H9 (cell line): ENCODE measurements around the gene ATP1A3. TPM values are rescaled to one million over a fixed set of nuclear protein-coding genes. Genes with fewer than 3 reads are reported as not detected.

Experiments
- DNase-seq: peaks from one replicate; pipeline ENCODE4 v3.0.0-alpha.2; 2017
- H2AFZ ChIP-seq: one replicate; pipeline ENCODE4 v1.6.1; 2013; ENCODE audit warnings: mild to moderate bottlenecking, low read length, control low read depth, moderate library complexity
- H2AK5ac ChIP-seq: 2 replicates; pipeline ENCODE4 v1.6.1; 2013; ENCODE audit warnings: low read length, control low read depth, mixed read lengths; ENCODE audit not compliant: insufficient read length
- H2BK120ac ChIP-seq: one replicate; pipeline ENCODE4 v1.6.1; 2013; ENCODE audit warnings: low read depth, mild to moderate bottlenecking, low read length, control low read depth, inconsistent platforms; ENCODE audit not compliant: poor library complexity, severe bottlenecking
- H2BK12ac ChIP-seq: 2 replicates; pipeline ENCODE4 v1.6.1; 2013; ENCODE audit warnings: low read length, control low read depth, mixed read lengths, low read depth; ENCODE audit not compliant: insufficient read length
- H2BK15ac ChIP-seq: 2 replicates; pipeline ENCODE4 v1.6.1; 2013; ENCODE audit warnings: low read depth, low read length, control low read depth
- H2BK20ac ChIP-seq: one replicate; pipeline ENCODE4 v1.6.1; 2013; ENCODE audit warnings: low read depth, mild to moderate bottlenecking, low read length, control low read depth, inconsistent platforms; ENCODE audit not compliant: poor library complexity, severe bottlenecking
- H2BK5ac ChIP-seq: 2 replicates; pipeline ENCODE4 v1.6.1; 2013; ENCODE audit warnings: low read length, control low read depth, mixed read lengths; ENCODE audit not compliant: insufficient read length
- H3K14ac ChIP-seq: 2 replicates; pipeline ENCODE4 v1.6.1; 2013; ENCODE audit warnings: low read length, control low read depth; ENCODE audit not compliant: insufficient read depth
- H3K18ac ChIP-seq: 2 replicates; pipeline ENCODE4 v1.6.1; 2013; ENCODE audit warnings: low read depth, mild to moderate bottlenecking, mixed read lengths, low read length, control low read depth; ENCODE audit not compliant: insufficient read length
- H3K23ac ChIP-seq: 2 replicates; pipeline ENCODE4 v1.6.1; 2013; ENCODE audit warnings: low read length, control low read depth, mixed read lengths, low read depth; ENCODE audit not compliant: insufficient read length
- H3K23me2 ChIP-seq: 2 replicates; pipeline ENCODE4 v1.6.1; 2013; ENCODE audit warnings: low read depth, mild to moderate bottlenecking, mixed read lengths, low read length, control low read depth; ENCODE audit not compliant: insufficient read length, poor library complexity, severe bottlenecking
- H3K27ac ChIP-seq: 2 replicates; pipeline ENCODE4 v1.5.1; 2013; ENCODE audit warnings: low read length, control low read depth, mixed read lengths, low read depth; ENCODE audit not compliant: insufficient read length
- H3K27me3 ChIP-seq: 2 replicates; pipeline ENCODE4 v1.6.1; 2013; ENCODE audit warnings: low read length, control low read depth, inconsistent platforms; ENCODE audit not compliant: insufficient read depth
- H3K4ac ChIP-seq: 2 replicates; pipeline ENCODE4 v1.6.1; 2013; ENCODE audit warnings: low read depth, mild to moderate bottlenecking, control low read depth, inconsistent platforms, low read length, moderate library complexity
- H3K4me1 ChIP-seq: 2 replicates; pipeline ENCODE4 v1.6.1; 2013; ENCODE audit warnings: low read length, control low read depth, inconsistent platforms; ENCODE audit not compliant: insufficient read depth
- H3K4me2 ChIP-seq: 2 replicates; pipeline ENCODE4 v1.6.1; 2013; ENCODE audit warnings: low read length, control low read depth, mixed read lengths; ENCODE audit not compliant: insufficient read length, insufficient read depth
- H3K56ac ChIP-seq: 2 replicates; pipeline ENCODE4 v1.6.1; 2013; ENCODE audit warnings: low read depth, mild to moderate bottlenecking, mixed read lengths, low read length, control low read depth; ENCODE audit not compliant: insufficient read length
- H3K79me1 ChIP-seq: 2 replicates; pipeline ENCODE4 v1.6.1; 2013; ENCODE audit warnings: low read depth, mild to moderate bottlenecking, moderate library complexity, low read length, control low read depth, inconsistent platforms; ENCODE audit not compliant: insufficient read depth, poor library complexity, severe bottlenecking
- H3K79me2 ChIP-seq: 2 replicates; pipeline ENCODE4 v1.6.1; 2013; ENCODE audit warnings: low read length, control low read depth, inconsistent platforms; ENCODE audit not compliant: insufficient read depth
- H3K9ac ChIP-seq: 2 replicates; pipeline ENCODE4 v1.6.1; 2013; ENCODE audit warnings: low read length, control low read depth, mixed read lengths; ENCODE audit not compliant: insufficient read length; ENCODE audit errors: extremely low read depth
- H3K9me3 ChIP-seq: one replicate; pipeline ENCODE4 v1.6.1; 2013; ENCODE audit warnings: low read depth, low read length, inconsistent platforms; ENCODE audit not compliant: control insufficient read depth
- H3T11ph ChIP-seq: one replicate; pipeline ENCODE4 v1.6.1; 2013; ENCODE audit warnings: mild to moderate bottlenecking, low read length, control low read depth, inconsistent platforms
- H4K20me1 ChIP-seq: one replicate; pipeline ENCODE4 v1.6.1; 2013; ENCODE audit not compliant: control insufficient read depth, insufficient read length, insufficient read depth
- H4K5ac ChIP-seq: 2 replicates; pipeline ENCODE4 v1.6.1; 2013; ENCODE audit warnings: low read depth, mild to moderate bottlenecking, mixed read lengths, low read length, control low read depth; ENCODE audit not compliant: insufficient read length
- H4K8ac ChIP-seq: replicated peaks from 2 replicates; pipeline ENCODE4 v1.6.1; 2013; ENCODE audit warnings: low read length, control low read depth, mixed read lengths, low read depth; ENCODE audit not compliant: insufficient read length
- H4K91ac ChIP-seq: 2 replicates; pipeline ENCODE4 v1.6.1; 2013; ENCODE audit warnings: low read depth, mild to moderate bottlenecking, moderate library complexity, mixed read lengths, low read length, control low read depth; ENCODE audit not compliant: insufficient read length
- H3K27ac Mint-ChIP-seq, 3 experiments: 2 replicates in 2 of 3; 3 replicates in 1 of 3; pipeline ENCODE4 v1.8.0; 2020 to 2021; ENCODE audit warnings: mixed read lengths in 3 of 3, mild to moderate bottlenecking in 1 of 3, moderate library complexity in 1 of 3
- H3K27me3 Mint-ChIP-seq: 2 replicates; pipeline ENCODE4 v1.8.0; 2021; ENCODE audit warnings: low read depth, mild to moderate bottlenecking, moderate library complexity, mixed read lengths
- H3K36me3 Mint-ChIP-seq, 3 experiments: 2 replicates in 2 of 3; 3 replicates in 1 of 3; pipeline ENCODE4 v1.8.0; 2020 to 2021; ENCODE audit warnings: low read depth in 3 of 3, mixed read lengths in 3 of 3; ENCODE audit not compliant: insufficient read depth in 1 of 3
- H3K4me1 Mint-ChIP-seq, 2 experiments: 2 replicates each; pipeline ENCODE4 v1.8.0; 2020; ENCODE audit warnings: mixed read lengths in 2 of 2
- H3K4me3 Mint-ChIP-seq, 2 experiments: 2 replicates in 1 of 2; 3 replicates in 1 of 2; pipeline ENCODE4 v1.8.0; 2020 to 2021; ENCODE audit warnings: mild to moderate bottlenecking in 2 of 2, mixed read lengths in 2 of 2, moderate library complexity in 1 of 2
- H3K9me3 Mint-ChIP-seq, 2 experiments: 2 replicates in 1 of 2; 3 replicates in 1 of 2; pipeline ENCODE4 v1.8.0; 2020; ENCODE audit warnings: mild to moderate bottlenecking in 2 of 2, mixed read lengths in 2 of 2, moderate library complexity in 1 of 2
- WGBS: extraction: QIAGEN DNeasy Blood & Tissue Kit; methylation state at CpG from one replicate; pipeline ENCODE4 v1.1.7; 2013; ENCODE audit warnings: missing lambda C conversion rate, low lambda C conversion rate, mixed read lengths; ENCODE audit not compliant: insufficient read length; ENCODE audit errors: extremely low coverage; 5-methylcytosine and 5-hydroxymethylcytosine counted together
- total RNA-seq: library from RNA; stranded (reverse); gene quantifications from 2 replicates; pipeline ENCODE4 v1.2.1, GENCODE V29; 2021
- TF ChIP-seq, protein P1 (sequence below): fragments of 200-600 bp; sonication (generic); conservative IDR thresholded peaks from 3 replicates; pipeline ENCODE4 v1.8.0; 2021; ENCODE audit warnings: antibody characterized with exemption, mild to moderate bottlenecking

ATP1A3 gene
- total RNA-seq, 1 experiment from 2014 or later, result 11.6 TPM

- Mint-ChIP-seq H3K9me3 (no peaks in the 10 kb centered on the region; a peak in 1 of 5 replicates), H3K27ac (no peak overlapping the region), H3K36me3 (peaks cover 24 to 46% (median 33%) of the 10 kb centered on the region in 3 experiments), H3K4me1 (peaks cover 8 to 11% of the 10 kb centered on the region in 2 experiments), H3K27me3 (peaks cover 12% of the 10 kb centered on the region), H3K4me3 (no peak overlapping the region; a peak in 1 of 5 replicates)
- H2BK20ac ChIP-seq, result no peak overlapping the region
- no peaks in the 10 kb centered on the region for H3K79me1 ChIP-seq
- no peaks in the 10 kb centered on the region for H3K79me2 ChIP-seq
- H3K4me1 ChIP-seq, result peaks cover 5% of the 10 kb centered on the region; the same call in 1 of the 2 replicates
- H3K4ac ChIP-seq, result no peak overlapping the region
- DNase-seq, result no peak
- H2BK12ac ChIP-seq, result no peak overlapping the region
- no peak overlapping the region for H3K23ac ChIP-seq
- H2BK5ac ChIP-seq, result no peak overlapping the region
- no peak overlapping the region for H4K8ac ChIP-seq
- H3T11ph ChIP-seq, result no peak overlapping the region
- no peaks in the 10 kb centered on the region for H3K9me3 ChIP-seq
- H3K9ac ChIP-seq, result no peak overlapping the region
- no peak overlapping the region for H3K27ac ChIP-seq
- no peak overlapping the region for H3K18ac ChIP-seq
- no peak overlapping the region for H3K14ac ChIP-seq
- no peaks in the 10 kb centered on the region for H3K27me3 ChIP-seq
- H3K23me2 ChIP-seq, result no peaks in the 10 kb centered on the region
- no peak overlapping the region for H4K91ac ChIP-seq
- no peak overlapping the region for H2BK15ac ChIP-seq
- H2BK120ac ChIP-seq, result no peak overlapping the region
- no peak overlapping the region for H2AK5ac ChIP-seq
- TF ChIP-seq, protein P1, sequence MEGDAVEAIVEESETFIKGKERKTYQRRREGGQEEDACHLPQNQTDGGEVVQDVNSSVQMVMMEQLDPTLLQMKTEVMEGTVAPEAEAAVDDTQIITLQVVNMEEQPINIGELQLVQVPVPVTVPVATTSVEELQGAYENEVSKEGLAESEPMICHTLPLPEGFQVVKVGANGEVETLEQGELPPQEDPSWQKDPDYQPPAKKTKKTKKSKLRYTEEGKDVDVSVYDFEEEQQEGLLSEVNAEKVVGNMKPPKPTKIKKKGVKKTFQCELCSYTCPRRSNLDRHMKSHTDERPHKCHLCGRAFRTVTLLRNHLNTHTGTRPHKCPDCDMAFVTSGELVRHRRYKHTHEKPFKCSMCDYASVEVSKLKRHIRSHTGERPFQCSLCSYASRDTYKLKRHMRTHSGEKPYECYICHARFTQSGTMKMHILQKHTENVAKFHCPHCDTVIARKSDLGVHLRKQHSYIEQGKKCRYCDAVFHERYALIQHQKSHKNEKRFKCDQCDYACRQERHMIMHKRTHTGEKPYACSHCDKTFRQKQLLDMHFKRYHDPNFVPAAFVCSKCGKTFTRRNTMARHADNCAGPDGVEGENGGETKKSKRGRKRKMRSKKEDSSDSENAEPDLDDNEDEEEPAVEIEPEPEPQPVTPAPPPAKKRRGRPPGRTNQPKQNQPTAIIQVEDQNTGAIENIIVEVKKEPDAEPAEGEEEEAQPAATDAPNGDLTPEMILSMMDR, result no peak
- H4K5ac ChIP-seq, result no peak overlapping the region
- H3K4me2 ChIP-seq, result no peak overlapping the region
- WGBS, result no CpG with 5 or more reads among the region's 13 CpGs
- H3K56ac ChIP-seq, result no peak overlapping the region
- H2AFZ ChIP-seq, result no peak overlapping the region
- no peaks in the 10 kb centered on the region for H4K20me1 ChIP-seq
Measured at GRCh38 chr19:42006569-42006968, 12.5 kb upstream of the ATP1A3 start.
